SIG-M5 (cell line): ENCODE data around the gene TNPO2.

ENCODE experiments used
- DNase-seq: peaks from one replicate; lab custom pipeline; 2025; lab: John Stamatoyannopoulos, UW

The TNPO2 gene

GRCh38 chr19:12676384-12676792 is 47.3 kb downstream of the TNPO2 start:
- DNase-seq: no peak

GRCh38 chr19:12675940-12676339 is 47.8 kb downstream of the TNPO2 start:
- DNase-seq: no peak

- no peak for DNase-seq
Observed at GRCh38 chr19:12675399-12675798, 48.3 kb downstream of the TNPO2 start.

- no peak for DNase-seq
Observed at GRCh38 chr19:12672744-12673143, 51.0 kb downstream of the TNPO2 start.

GRCh38 chr19:12670159-12670928 is 53.4 kb downstream of the TNPO2 start:
- DNase-seq: no peak

GRCh38 chr19:12669270-12670158 is 54.2 kb downstream of the TNPO2 start:
- no peak for DNase-seq

GRCh38 chr19:12668932-12669269 is 54.8 kb downstream of the TNPO2 start:
- no peak for DNase-seq

- no peak for DNase-seq
Observed at GRCh38 chr19:12668346-12668745, 55.4 kb downstream of the TNPO2 start.

GRCh38 chr19:12667731-12668302 is 55.9 kb downstream of the TNPO2 start:
- DNase-seq: no peak

GRCh38 chr19:12666265-12667048 is 57.3 kb downstream of the TNPO2 start, which contains the start of the genes MAN2B1 and WDR83:
TSS of gene MAN2B1 (minus strand) at chr19:12666742. CDS start at chr19:12666701, 41 bp downstream.
TSS of gene WDR83 (plus strand) at chr19:12666807. CDS start at chr19:12669791, 2,984 bp downstream.
- no peak for DNase-seq

- DNase-seq: no peak
Observed at GRCh38 chr19:12665671-12666264, 58.0 kb downstream of the TNPO2 start.

GRCh38 chr19:12665281-12665573 is 58.5 kb downstream of the TNPO2 start:
- DNase-seq: peak; percentile 49

- no peak for DNase-seq
Observed at GRCh38 chr19:12664406-12665280, 59.1 kb downstream of the TNPO2 start.

- no peak for DNase-seq
Observed at GRCh38 chr19:12660980-12661379, 62.8 kb downstream of the TNPO2 start.

GRCh38 chr19:12657966-12658365 is 65.8 kb downstream of the TNPO2 start:
- no peak for DNase-seq

- DNase-seq: no peak
Observed at GRCh38 chr19:12656899-12657571, 66.7 kb downstream of the TNPO2 start.

- DNase-seq: no peak
Observed at GRCh38 chr19:12655546-12655945, 68.2 kb downstream of the TNPO2 start.

GRCh38 chr19:12652219-12652618 is 71.5 kb downstream of the TNPO2 start:
- DNase-seq: no peak

- no peak for DNase-seq
Observed at GRCh38 chr19:12649941-12650340, 73.8 kb downstream of the TNPO2 start.
